SK-N-SH treated with all-trans-retinoic acid at 6 μM for 48 hours (cell line): ENCODE measurements around the gene NTN3.

Source experiments
- ARNTL ChIP-seq: fragments of 450-650 bp; formaldehyde crosslinking; IDR thresholded peaks from 2 replicates; pipeline ENCODE4 v1.5.0; 2020; ENCODE audit warnings: low read depth, mild to moderate bottlenecking, moderate library complexity, borderline replicate concordance
- CREB5 ChIP-seq: fragments of 250-450 bp; sonication (Bioruptor Pico); IDR thresholded peaks from 2 replicates; pipeline ENCODE4 v1.5.1; 2020; ENCODE audit warnings: low read depth, mild to moderate bottlenecking, moderate library complexity
- GLIS3 ChIP-seq: fragments of 250-450 bp; sonication (Bioruptor Pico); IDR thresholded peaks from 2 replicates; pipeline ENCODE4 v1.5.0; 2020; ENCODE audit warnings: mild to moderate bottlenecking, moderate library complexity
- ISL1 ChIP-seq: fragments of 250-450 bp; sonication (Bioruptor Pico); IDR thresholded peaks from 2 replicates; pipeline ENCODE4 v2.1.2; 2022; ENCODE audit warnings: mild to moderate bottlenecking, moderate library complexity
- OSR1 ChIP-seq: fragments of 250-450 bp; sonication (Bioruptor Pico); IDR thresholded peaks from 2 replicates; pipeline ENCODE4 v1.8.0; 2022; ENCODE audit warnings: moderate library complexity, mild to moderate bottlenecking, inconsistent platforms
- PATZ1 ChIP-seq: fragments of 250-450 bp; sonication (Bioruptor Pico); IDR thresholded peaks from 2 replicates; pipeline ENCODE4 v1.8.0; 2020; ENCODE audit warnings: mild to moderate bottlenecking, moderate library complexity, borderline replicate concordance
- RARB ChIP-seq: fragments of 250-450 bp; sonication (Bioruptor Pico); IDR thresholded peaks from 2 replicates; pipeline ENCODE4 v1.8.0; 2021; ENCODE audit warnings: mild to moderate bottlenecking, moderate library complexity
- TCF4 ChIP-seq: fragments of 250-450 bp; sonication (Bioruptor Pico); IDR thresholded peaks from 2 replicates; pipeline ENCODE4 v1.8.0; 2021; ENCODE audit warnings: mild to moderate bottlenecking, moderate library complexity, borderline replicate concordance
- ZFP3 ChIP-seq: fragments of 250-450 bp; sonication (Bioruptor Pico); IDR thresholded peaks from 2 replicates; pipeline ENCODE4 v1.5.0; 2020; ENCODE audit warnings: mild to moderate bottlenecking, moderate library complexity
- ZNF565 ChIP-seq: fragments of 450-650 bp; formaldehyde crosslinking; conservative IDR thresholded peaks from 2 replicates; pipeline ENCODE4 v1.5.0; 2020; ENCODE audit warnings: low read depth, mild to moderate bottlenecking, moderate library complexity

GRCh38 chr16:2507052-2507659 is 36.1 kb downstream of the NTN3 start:
- TF ChIP-seq ZFP3 (no peak), ARNTL (CRISPR knock-in tag) (no peak), TCF4 (no peak), PATZ1 (CRISPR knock-in tag) (no peak), ISL1 (CRISPR knock-in tag) (no peak), ZNF565 (CRISPR knock-in tag) (no peak), RARB (CRISPR knock-in tag) (no peak), OSR1 (CRISPR knock-in tag) (no peak), CREB5 (CRISPR knock-in tag) (no peak), GLIS3 (no peak)
